Ishikawa (cell line): ENCODE measurements around the gene RSRC2.

Experiments used
- CEBPB ChIP-seq: IDR thresholded peaks from 2 replicates; pipeline ENCODE4 v1.6.1; 2012
- CREB1 ChIP-seq: IDR thresholded peaks from 2 replicates; pipeline ENCODE4 v1.6.1; 2012; ENCODE audit warnings: low read depth
- EGR1 ChIP-seq: IDR thresholded peaks from 2 replicates; pipeline ENCODE4 v1.6.1; 2012
- EP300 ChIP-seq: IDR thresholded peaks from 2 replicates; pipeline ENCODE4 v1.6.1; 2012; ENCODE audit warnings: borderline replicate concordance
- MAX ChIP-seq: IDR thresholded peaks from 2 replicates; pipeline ENCODE4 v1.6.1; 2012
- NFIC ChIP-seq: IDR thresholded peaks from 2 replicates; pipeline ENCODE4 v1.6.1; 2012
- RAD21 ChIP-seq: IDR thresholded peaks from 2 replicates; pipeline ENCODE4 v1.6.1; 2012; ENCODE audit warnings: low read depth
- REST ChIP-seq: IDR thresholded peaks from 2 replicates; pipeline ENCODE4 v1.6.1; 2012; ENCODE audit warnings: low read depth, mild to moderate bottlenecking
- TAF1 ChIP-seq: IDR thresholded peaks from 2 replicates; pipeline ENCODE4 v1.6.1; 2012; ENCODE audit warnings: low read depth, mild to moderate bottlenecking
- TCF12 ChIP-seq: IDR thresholded peaks from 2 replicates; pipeline ENCODE4 v1.6.1; 2012; ENCODE audit warnings: low read depth
- TEAD4 ChIP-seq: IDR thresholded peaks from 2 replicates; pipeline ENCODE4 v1.6.1; 2012
- USF1 ChIP-seq: IDR thresholded peaks from 2 replicates; pipeline ENCODE4 v1.6.1; 2012
- YY1 ChIP-seq: IDR thresholded peaks from 2 replicates; pipeline ENCODE4 v1.6.1; 2012; ENCODE audit warnings: low read depth

GRCh38 chr12:122527478-122527944, 775 bp upstream of the RSRC2 start:
- TF ChIP-seq YY1 (no peak), REST (no peak), TAF1 (no peak), EP300 (no peak), CREB1 (no peak), MAX (no peak), USF1 (no peak), CEBPB (no peak), TEAD4 (no peak), RAD21 (no peak), NFIC (no peak), EGR1 (no peak), TCF12 (no peak)
